IMR-90 (cell line): ENCODE measurements around the gene EVPL. TPM values are rescaled to one million over a fixed set of nuclear protein-coding genes. Genes with fewer than 3 reads are reported as not detected.

Source experiments
- ATAC-seq: fragments of 200-7000 bp; cut with Tn5 transposase; 2 replicates; pipeline ENCODE4 v1.9.1; 2020; ENCODE audit warnings: low read depth, mild to moderate bottlenecking, moderate library complexity
- BruUV-seq: library from RNA; stranded (reverse); fragments of 400-500 nt; replicated peaks from 2 replicates; lab custom pipeline; 2021; lab: Mats Ljungman, UMichigan
- CTCF ChIA-PET: fragments of 300-600 bp; formaldehyde crosslinking; extraction: SDS; loops from one replicate; lab custom pipeline; 2021; ENCODE audit warnings: antibody characterized with exemption; lab: Yijun Ruan, JAX
- POLR2A ChIA-PET: fragments of 300-600 bp; sonication (Branson Sonifier 250); formaldehyde crosslinking; loops from one replicate; lab custom pipeline; 2022; ENCODE audit warnings: antibody characterized with exemption; ENCODE audit not compliant: unreplicated experiment; lab: Charles Lee
- DNase-seq: peaks from one replicate; pipeline ENCODE4 v3.0.0; 2013
- H2AFZ ChIP-seq: replicated peaks from 2 replicates; pipeline ENCODE3; 2013; ENCODE audit warnings: low read length, mild to moderate bottlenecking; ENCODE audit not compliant: poor library complexity
- H2AK5ac ChIP-seq: 2 replicates; pipeline ENCODE4 v1.6.1; 2013; ENCODE audit warnings: low read depth, low read length, inconsistent platforms
- H2AK9ac ChIP-seq: replicated peaks from 2 replicates; pipeline ENCODE3; 2013; ENCODE audit warnings: mild to moderate bottlenecking, low read depth, low read length, moderate library complexity; ENCODE audit not compliant: poor library complexity
- H2BK120ac ChIP-seq: 2 replicates; pipeline ENCODE4 v1.6.1; 2013; ENCODE audit warnings: low read depth, low read length, inconsistent platforms
- H2BK15ac ChIP-seq: 3 replicates; pipeline ENCODE4 v1.6.1; 2013; ENCODE audit warnings: low read depth, low read length, inconsistent platforms
- H2BK20ac ChIP-seq: 2 replicates; pipeline ENCODE4 v1.6.1; 2013; ENCODE audit warnings: low read depth, mild to moderate bottlenecking, inconsistent platforms, low read length, moderate library complexity
- H2BK5ac ChIP-seq: 2 replicates; pipeline ENCODE4 v1.6.1; 2013; ENCODE audit warnings: mild to moderate bottlenecking, low read depth, low read length, inconsistent platforms; ENCODE audit not compliant: poor library complexity, severe bottlenecking
- H3K14ac ChIP-seq: replicated peaks from 2 replicates; pipeline ENCODE4 v1.6.1; 2013; ENCODE audit warnings: low read depth, low read length, inconsistent platforms
- H3K18ac ChIP-seq: 2 replicates; pipeline ENCODE4 v1.6.1; 2013; ENCODE audit warnings: low read depth, low read length, control low read depth
- H3K23ac ChIP-seq: 2 replicates; pipeline ENCODE4 v1.6.1; 2013; ENCODE audit warnings: low read depth, low read length, inconsistent platforms
- H3K27ac ChIP-seq: 2 replicates; pipeline ENCODE4 v1.5.1; 2013; ENCODE audit warnings: mild to moderate bottlenecking, control low read depth, low read length; ENCODE audit not compliant: insufficient read depth
- H3K27me3 ChIP-seq: 2 replicates; pipeline ENCODE4 v1.6.1; 2013; ENCODE audit warnings: low read length; ENCODE audit not compliant: control insufficient read depth, insufficient read depth
- H3K36me3 ChIP-seq: 2 replicates; pipeline ENCODE4 v1.6.1; 2013; ENCODE audit warnings: low read length, mixed read lengths; ENCODE audit not compliant: control insufficient read depth, insufficient read depth
- H3K4ac ChIP-seq: 2 replicates; pipeline ENCODE4 v1.6.1; 2013; ENCODE audit warnings: low read depth, low read length, inconsistent platforms
- H3K4me1 ChIP-seq: 2 replicates; pipeline ENCODE4 v1.6.1; 2013; ENCODE audit warnings: low read length, mixed read lengths; ENCODE audit not compliant: control insufficient read depth, insufficient read depth
- H3K4me2 ChIP-seq: 2 replicates; pipeline ENCODE4 v1.6.1; 2013; ENCODE audit warnings: low read depth, mild to moderate bottlenecking, control low read depth, low read length, moderate library complexity
- H3K4me3 ChIP-seq: 2 replicates; pipeline ENCODE4 v1.5.1; 2013; ENCODE audit warnings: low read depth, mild to moderate bottlenecking, control low read depth, low read length, moderate library complexity; ENCODE audit not compliant: insufficient read depth
- H3K56ac ChIP-seq: 2 replicates; pipeline ENCODE4 v1.6.1; 2013; ENCODE audit warnings: low read length, inconsistent platforms; ENCODE audit not compliant: insufficient read depth; ENCODE audit errors: extremely low read depth
- H3K79me1 ChIP-seq, 2 experiments: 2 replicates each; pipeline ENCODE4 v1.6.1; 2013; ENCODE audit warnings: low read length in 2 of 2, inconsistent platforms in 1 of 2, low read depth in 1 of 2
- H3K9ac ChIP-seq: 2 replicates; pipeline ENCODE4 v1.6.1; 2013; ENCODE audit warnings: low read depth, low read length, control low read depth
- H3K9me1 ChIP-seq: 2 replicates; pipeline ENCODE4 v1.6.1; 2013; ENCODE audit warnings: low read length, inconsistent platforms; ENCODE audit not compliant: insufficient read depth
- H3K9me3 ChIP-seq: 2 replicates; pipeline ENCODE4 v1.6.1; 2013; ENCODE audit warnings: low read length; ENCODE audit not compliant: control insufficient read depth, insufficient read depth
- H4K20me1 ChIP-seq: 2 replicates; pipeline ENCODE4 v1.6.1; 2013; ENCODE audit warnings: low read length, inconsistent platforms; ENCODE audit not compliant: insufficient read depth
- H4K5ac ChIP-seq: 2 replicates; pipeline ENCODE4 v1.6.1; 2013; ENCODE audit warnings: mild to moderate bottlenecking, low read depth, low read length, control low read depth
- H4K8ac ChIP-seq, 2 experiments: 2 replicates each; pipeline ENCODE4 v1.6.1; 2013; ENCODE audit warnings: low read depth in 2 of 2, low read length in 2 of 2, control low read depth in 1 of 2, inconsistent platforms in 1 of 2
- H4K91ac ChIP-seq: 2 replicates; pipeline ENCODE4 v1.6.1; 2013; ENCODE audit warnings: low read depth, low read length, inconsistent platforms; ENCODE audit not compliant: insufficient read depth
- BHLHE40 ChIP-seq: fragments of 150-350 bp; IDR thresholded peaks from 2 replicates; pipeline ENCODE4 v1.6.1; 2016; ENCODE audit warnings: mild to moderate bottlenecking, low read depth, low read length
- CHD1 ChIP-seq: IDR thresholded peaks from 2 replicates; pipeline ENCODE4 v1.6.1; 2012; ENCODE audit warnings: low read depth, low read length, improper control_type of control experiment
- CTCF ChIP-seq: conservative IDR thresholded peaks from 2 replicates; pipeline ENCODE4 v1.5.1; 2012; ENCODE audit warnings: mild to moderate bottlenecking, low read depth, low read length, improper control_type of control experiment
- ELK1 ChIP-seq: fragments of 150-350 bp; IDR thresholded peaks from 2 replicates; pipeline ENCODE4 v1.6.1; 2016; ENCODE audit warnings: low read depth, mild to moderate bottlenecking, low read length, moderate library complexity, borderline replicate concordance
- FOS ChIP-seq: fragments of 150-350 bp; IDR thresholded peaks from 2 replicates; pipeline ENCODE4 v1.6.1; 2016; ENCODE audit warnings: low read depth, low read length
- POLR2A ChIP-seq: IDR thresholded peaks from 2 replicates; pipeline ENCODE4 v1.6.1; 2012; ENCODE audit warnings: mild to moderate bottlenecking, low read depth, low read length
- RAD21 ChIP-seq: IDR thresholded peaks from 2 replicates; pipeline ENCODE4 v1.6.1; 2012; ENCODE audit warnings: low read length, improper control_type of control experiment
- RCOR1 ChIP-seq: IDR thresholded peaks from 2 replicates; pipeline ENCODE4 v1.6.1; 2012; ENCODE audit warnings: mild to moderate bottlenecking, low read length, improper control_type of control experiment; ENCODE audit not compliant: insufficient replicate concordance
- SMC3 ChIP-seq: fragments of 150-350 bp; IDR thresholded peaks from 2 replicates; pipeline ENCODE4 v1.6.1; 2016; ENCODE audit warnings: low read depth, mild to moderate bottlenecking, antibody characterized with exemption, low read length, moderate library complexity
- WGBS, 2 experiments: methylation state at CpG; one replicate each; pipeline versions ENCODE4 v1.1.5 to v1.1.7; 2013; ENCODE audit warnings: missing lambda C conversion rate in 2 of 2; ENCODE audit not compliant: insufficient read length in 1 of 2; ENCODE audit errors: extremely low coverage in 2 of 2; 5-methylcytosine and 5-hydroxymethylcytosine counted together
- dilution Hi-C: fragments of 300-500 bp; cut with HindIII; formaldehyde crosslinking; loops from one replicate; pipeline ENCODE4 v1.14.3; 2018; ENCODE audit warnings: low sequenced_read_pairs; ENCODE audit not compliant: unreplicated experiment
- in situ Hi-C: fragments of 300-500 bp; cut with MboI; formaldehyde crosslinking; loops from 3 replicates; pipeline ENCODE4 v1.14.3; 2019; ENCODE audit warnings: low sequenced_read_pairs, inconsistent platforms, mixed read lengths
- intact Hi-C: fragments of 100-400 bp; cut with micrococcal nuclease; formaldehyde crosslinking; loops from 2 replicates; pipeline ENCODE4 v1.10.0; 2022
- polyA plus RNA-seq, 3 experiments: library from polyadenylated mRNA; depleted of rRNA; stranded (reverse); fragments of >200 nt; gene quantifications; 2 replicates each; pipeline ENCODE4 v1.2.3, GENCODE V29; 2012; ENCODE audit warnings: low replicate concordance in 1 of 3
- total RNA-seq: library from RNA; depleted of rRNA; stranded (reverse); fragments of >200 nt; gene quantifications from 2 replicates; pipeline ENCODE4 v1.2.3, GENCODE V29; 2012
- TF ChIP-seq, protein P1 (sequence below): fragments of 150-350 bp; IDR thresholded peaks from 2 replicates; pipeline ENCODE4 v1.6.1; 2017; ENCODE audit warnings: mild to moderate bottlenecking, antibody characterized with exemption, low read length, low read depth

The EVPL gene
- total and polyA plus RNA-seq, 2 of the 4 experiments (the other 2 are of a cell fraction), result not detected

DNA sequence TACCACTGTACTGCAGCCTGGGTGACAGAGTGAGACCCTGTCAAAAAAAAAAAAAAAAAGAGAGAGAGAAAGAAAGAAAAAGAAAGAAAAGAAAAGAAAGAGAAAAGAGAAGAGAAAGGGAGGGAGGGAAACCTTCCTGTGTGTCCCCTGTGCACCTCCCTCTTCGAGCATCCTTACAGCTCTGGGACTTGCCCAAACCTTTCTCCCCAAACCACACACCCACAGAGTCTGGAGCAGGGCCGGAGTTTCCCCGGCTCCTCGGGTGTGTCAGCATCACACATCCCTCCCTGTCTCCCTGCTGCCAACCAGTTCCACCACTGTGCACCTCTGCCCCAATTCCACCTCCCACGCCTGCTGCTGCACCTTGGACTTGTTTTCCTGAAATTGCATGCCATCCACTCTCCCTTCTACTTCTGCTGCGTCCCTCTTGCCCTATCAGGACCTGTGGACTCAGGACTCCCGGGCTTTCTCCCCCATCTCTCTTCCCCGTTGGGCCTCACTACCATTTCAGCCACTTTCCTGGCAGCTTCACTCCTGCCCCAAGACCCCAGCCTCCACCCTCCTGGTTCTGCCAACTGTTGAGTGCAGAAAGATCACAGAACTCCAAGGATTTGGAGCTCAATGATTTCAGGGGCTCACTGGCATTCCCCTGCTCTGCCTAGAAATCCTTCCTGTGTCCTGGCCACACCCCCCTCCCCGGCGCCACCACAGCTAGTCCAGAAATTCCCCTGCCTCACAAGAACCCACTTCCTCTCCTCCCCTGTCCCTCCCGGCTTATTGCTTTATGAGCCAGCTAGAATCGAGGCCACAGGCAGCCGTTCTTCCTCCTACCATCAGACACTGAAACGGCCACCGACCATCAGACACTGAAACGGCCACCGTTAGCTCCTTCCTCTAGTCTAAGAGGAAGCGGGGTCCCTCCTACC, 30.2 kb downstream of the EVPL start (continued):
- TF ChIP-seq, protein P1, sequence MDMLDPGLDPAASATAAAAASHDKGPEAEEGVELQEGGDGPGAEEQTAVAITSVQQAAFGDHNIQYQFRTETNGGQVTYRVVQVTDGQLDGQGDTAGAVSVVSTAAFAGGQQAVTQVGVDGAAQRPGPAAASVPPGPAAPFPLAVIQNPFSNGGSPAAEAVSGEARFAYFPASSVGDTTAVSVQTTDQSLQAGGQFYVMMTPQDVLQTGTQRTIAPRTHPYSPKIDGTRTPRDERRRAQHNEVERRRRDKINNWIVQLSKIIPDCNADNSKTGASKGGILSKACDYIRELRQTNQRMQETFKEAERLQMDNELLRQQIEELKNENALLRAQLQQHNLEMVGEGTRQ, result no peak
- no peak for TF ChIP-seq POLR2A
- TF ChIP-seq RAD21, result no peak

DNA sequence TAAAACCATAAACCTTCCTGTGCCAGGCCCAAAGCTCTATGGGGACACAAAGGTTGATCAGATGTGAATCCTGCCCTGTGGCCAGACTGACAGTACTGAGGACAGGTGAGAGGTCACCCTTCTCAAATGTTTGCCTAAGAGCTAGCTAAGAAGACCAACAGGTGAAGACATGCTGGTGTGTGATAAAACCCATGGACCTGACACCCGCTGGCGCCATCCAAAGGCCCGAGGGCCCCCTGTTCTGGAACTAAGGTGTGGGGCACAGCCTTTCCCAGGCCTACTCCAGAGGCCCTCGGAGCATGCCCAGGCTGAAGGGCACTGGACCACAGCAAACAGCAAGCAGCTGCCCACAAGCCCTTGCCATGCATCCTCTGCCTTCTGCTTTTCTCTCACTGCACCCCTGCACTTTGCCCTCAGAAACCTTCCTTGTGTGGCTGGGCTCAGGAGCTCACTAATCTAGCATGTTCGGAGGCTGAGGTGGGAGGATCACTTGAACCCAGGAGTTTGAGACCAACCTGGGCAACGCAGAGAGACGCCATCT, 31.7 kb downstream of the EVPL start:
- H2AFZ ChIP-seq, result no peak overlapping the region
- peaks cover 7% of the 10 kb centered on the region; the same call in 1 of the 2 replicates for H3K9me1 ChIP-seq
- H4K8ac ChIP-seq, result no peak overlapping the region
- H3K4me2 ChIP-seq, result no peak overlapping the region
- no peak overlapping the region for H2BK20ac ChIP-seq
- POLR2A ChIA-PET, result no interaction called here
- ATAC-seq, result no peak
- no peak overlapping the region for H3K18ac ChIP-seq
- H3K14ac ChIP-seq, result no peak overlapping the region
- H3K4me3 ChIP-seq, result no peak overlapping the region
- 96% methylated on average over 3 of the region's 7 CpGs; no CpG with 5 or more reads in 1 of the 2 experiments for WGBS, 2 experiments
- DNase-seq, result no peak
- H3K27me3 ChIP-seq, result no peaks in the 10 kb centered on the region
- dilution Hi-C loops (no loop called here), in situ Hi-C loops (no loop called here), intact Hi-C loops (no loop called here)
- CTCF ChIA-PET, result no interaction called here
- peaks cover 7% of the 10 kb centered on the region for H3K4me1 ChIP-seq
- no peak overlapping the region for H3K27ac ChIP-seq
- 0 out of 4 replicates have a peak, but pooled peaks cover 0 to 7% of the 10 kb centered on the region in 2 experiments for H3K79me1 ChIP-seq
- H2AK5ac ChIP-seq, result no peak overlapping the region
- H3K9ac ChIP-seq, result no peak overlapping the region
- no peak overlapping the region for H2BK15ac ChIP-seq
- no peak overlapping the region for H2BK120ac ChIP-seq
- peaks cover 16% of the 10 kb centered on the region; the same call in 1 of the 2 replicates for H3K36me3 ChIP-seq
- no TSS peak for BruUV-seq
- no peak overlapping the region for H4K91ac ChIP-seq
- H4K20me1 ChIP-seq, result no peaks in the 10 kb centered on the region
- H4K5ac ChIP-seq, result no peak overlapping the region
- no peak overlapping the region for H2AK9ac ChIP-seq
- no peak overlapping the region for H3K56ac ChIP-seq
- H3K23ac ChIP-seq, result no peak overlapping the region
- H3K4ac ChIP-seq, result no peak overlapping the region
- no peak overlapping the region for H2BK5ac ChIP-seq
- H3K9me3 ChIP-seq, result no peaks in the 10 kb centered on the region
- TF ChIP-seq BHLHE40 (no peak), RCOR1 (no peak), SMC3 (no peak), ELK1 (no peak), FOS (no peak), CHD1 (no peak), CTCF (no peak)
